CD14-positive monocyte (primary cell): ENCODE results near the gene HMG20B. TPM values are rescaled to one million over a fixed set of nuclear protein-coding genes. Genes with fewer than 3 reads are reported as not detected.

Experiments used
- DNase-seq, 3 donors: peaks; one replicate each; pipeline ENCODE4 v3.0.0-alpha.2; 2011 to 2022
- H2AFZ ChIP-seq: 2 replicates; pipeline ENCODE4 v1.6.0; 2012; ENCODE audit warnings: mild to moderate bottlenecking, low read depth, low read length, inconsistent platforms; ENCODE audit not compliant: insufficient read depth, poor library complexity, severe bottlenecking
- H3K27ac ChIP-seq, 2 donors: 1 replicate in 1 of 2; 2 replicates in 1 of 2; pipeline ENCODE4 v1.5.1; 2012 to 2013; ENCODE audit warnings: low read length in 2 of 2, control low read depth in 1 of 2, inconsistent platforms in 1 of 2, low read depth in 1 of 2, mild to moderate bottlenecking in 1 of 2
- H3K27me3 ChIP-seq, 2 donors: one replicate each; pipeline versions ENCODE4 v1.6.0 to v1.6.1; 2011 to 2013; ENCODE audit warnings: low read length in 2 of 2; ENCODE audit not compliant: control insufficient read depth in 2 of 2, insufficient read depth in 2 of 2
- H3K36me3 ChIP-seq, 2 donors: replicated peaks in 1 of 2; 1 replicate in 1 of 2; 2 replicates in 1 of 2; pipeline versions ENCODE4 v1.5.1 to v1.6.1; 2012 to 2013; ENCODE audit warnings: low read length in 2 of 2, control low read depth in 1 of 2, inconsistent platforms in 1 of 2, mild to moderate bottlenecking in 1 of 2; ENCODE audit not compliant: insufficient read depth in 2 of 2, control insufficient read depth in 1 of 2
- H3K4me1 ChIP-seq, 2 donors: 1 replicate in 1 of 2; 2 replicates in 1 of 2; pipeline versions ENCODE4 v1.5.1 to v1.6.1; 2012 to 2013; ENCODE audit warnings: low read length in 2 of 2, control low read depth in 1 of 2, inconsistent platforms in 1 of 2, mild to moderate bottlenecking in 1 of 2, moderate library complexity in 1 of 2; ENCODE audit not compliant: insufficient read depth in 2 of 2, control insufficient read depth in 1 of 2
- H3K4me2 ChIP-seq: replicated peaks from 2 replicates; pipeline ENCODE3; 2012; ENCODE audit warnings: low read length, moderate library complexity, mild to moderate bottlenecking; ENCODE audit not compliant: poor library complexity, severe bottlenecking; ENCODE audit errors: extremely low read depth
- H3K4me3 ChIP-seq, 3 experiments: fragments of 200-600 bp in 1 of 3; sonication (generic) in 1 of 3; replicated peaks in 1 of 3; 1 replicate in 2 of 3; 2 replicates in 1 of 3; pipeline ENCODE4 v1.5.1; 2011 to 2013; ENCODE audit warnings: low read length in 3 of 3, mild to moderate bottlenecking in 3 of 3, control low read depth in 2 of 3, low read depth in 2 of 3, inconsistent platforms in 1 of 3, moderate library complexity in 1 of 3
- H3K79me2 ChIP-seq: 2 replicates; pipeline ENCODE4 v1.6.0; 2012; ENCODE audit warnings: mild to moderate bottlenecking, control low read depth, inconsistent platforms, low read length, moderate library complexity; ENCODE audit not compliant: insufficient read depth
- H3K9ac ChIP-seq: 2 replicates; pipeline ENCODE4 v1.6.0; 2017; ENCODE audit warnings: low read length, mild to moderate bottlenecking; ENCODE audit not compliant: insufficient read depth, poor library complexity, severe bottlenecking
- H3K9me3 ChIP-seq, 2 donors: replicated peaks in 1 of 2; 1 replicate in 1 of 2; 2 replicates in 1 of 2; pipeline versions ENCODE4 v1.5.1 to v1.6.1; 2012 to 2013; ENCODE audit warnings: low read length in 2 of 2, control low read depth in 1 of 2; ENCODE audit not compliant: control insufficient read depth in 1 of 2, insufficient read depth in 1 of 2
- H4K20me1 ChIP-seq: 2 replicates; pipeline ENCODE4 v1.6.0; 2012; ENCODE audit warnings: mild to moderate bottlenecking, low read length, control low read depth, moderate library complexity; ENCODE audit not compliant: insufficient read depth
- H3K27ac Mint-ChIP-seq, 7 donors: one replicate each; pipeline ENCODE4 v1.8.0; 2020; ENCODE audit warnings: mild to moderate bottlenecking in 7 of 7, mixed read lengths in 7 of 7, moderate library complexity in 6 of 7, inconsistent platforms in 2 of 7
- H3K27me3 Mint-ChIP-seq, 3 donors: one replicate each; pipeline ENCODE4 v1.8.0; 2021 to 2022; ENCODE audit warnings: low read depth in 3 of 3, mild to moderate bottlenecking in 3 of 3, mixed read lengths in 3 of 3, moderate library complexity in 3 of 3, inconsistent platforms in 1 of 3
- H3K36me3 Mint-ChIP-seq, 2 donors: one replicate each; pipeline ENCODE4 v1.8.0; 2020; ENCODE audit warnings: mixed read lengths in 2 of 2, inconsistent platforms in 1 of 2, mild to moderate bottlenecking in 1 of 2
- H3K4me1 Mint-ChIP-seq: one replicate; pipeline ENCODE4 v1.8.0; 2020; ENCODE audit warnings: mild to moderate bottlenecking, mixed read lengths
- H3K4me3 Mint-ChIP-seq, 2 donors: one replicate each; pipeline ENCODE4 v1.8.0; 2020; ENCODE audit warnings: mild to moderate bottlenecking in 2 of 2, mixed read lengths in 2 of 2, moderate library complexity in 1 of 2
- H3K9me3 Mint-ChIP-seq, 7 donors: one replicate each; pipeline ENCODE4 v1.8.0; 2020 to 2022; ENCODE audit warnings: mixed read lengths in 7 of 7, mild to moderate bottlenecking in 6 of 7, moderate library complexity in 6 of 7, inconsistent platforms in 2 of 7
- CTCF ChIP-seq: fragments of 200-600 bp; IDR thresholded peaks from one replicate; pipeline ENCODE4 v1.8.0; 2022; ENCODE audit warnings: antibody characterized with exemption, mild to moderate bottlenecking
- WGBS: methylation state at CpG from one replicate; pipeline ENCODE4 v1.1.5; 2013; ENCODE audit warnings: missing lambda C conversion rate; ENCODE audit not compliant: insufficient coverage; 5-methylcytosine and 5-hydroxymethylcytosine counted together
- intact Hi-C, 2 donors: fragments of 100-400 bp; cut with micrococcal nuclease; formaldehyde crosslinking; loops; one replicate each; pipeline versions ENCODE4 v1.15.0 to v1.15.1; 2023
- polyA plus RNA-seq, 3 donors: library from polyadenylated mRNA; depleted of rRNA in 1 of 3; unstranded in 2 of 3; stranded (reverse) in 1 of 3; fragments of 300-500 nt in 2 of 3; fragments of >200 nt in 1 of 3; fragmentation: Illumina TruSeq in 2 of 3; gene quantifications; 1 replicate in 2 of 3; 2 replicates in 1 of 3; pipeline ENCODE4 v1.2.3, GENCODE V29; 2012 to 2021

The HMG20B gene
- polyA plus RNA-seq, 3 donors = 52.4 to 58.8 (median 56.5) TPM

- Mint-ChIP-seq H3K9me3 (peaks cover 0 to 7% (median 2%) of the 10 kb centered on the region in 7 donors), H3K27ac (no peak overlapping the region), H3K4me3 (no peak overlapping the region), H3K36me3 (peaks cover 28 to 62% of the 10 kb centered on the region in 2 donors), H3K4me1 (peaks cover 9% of the 10 kb centered on the region), H3K27me3 (no peaks in the 10 kb centered on the region)
- Histone ChIP-seq H3K4me3 (no peak overlapping the region), H3K4me2 (no peak overlapping the region), H3K36me3 (peaks cover 38 to 48% of the 10 kb centered on the region in 2 donors), H3K9ac (no peak overlapping the region), H2AFZ (no peak overlapping the region), H3K27me3 (no peaks in the 10 kb centered on the region), H3K9me3 (no peaks in the 10 kb centered on the region), H3K27ac (no peak overlapping the region), H3K79me2 (no peaks in the 10 kb centered on the region), H3K4me1 (peaks cover 0 to 5% of the 10 kb centered on the region in 2 donors), H4K20me1 (no peaks in the 10 kb centered on the region)
- 90% methylated on average over 12 of the region's 18 CpGs for WGBS
- no peak for TF ChIP-seq CTCF
- intact Hi-C loops = loop anchor here in 1 of 2 donors (5.0 kb wide), 1 partner anchor 68 kb away; no protein-coding TSS in a partner anchor
- DNase-seq = no peak
Observed at GRCh38 chr19:3614858-3615505, 42.2 kb downstream of the HMG20B start.

DNA sequence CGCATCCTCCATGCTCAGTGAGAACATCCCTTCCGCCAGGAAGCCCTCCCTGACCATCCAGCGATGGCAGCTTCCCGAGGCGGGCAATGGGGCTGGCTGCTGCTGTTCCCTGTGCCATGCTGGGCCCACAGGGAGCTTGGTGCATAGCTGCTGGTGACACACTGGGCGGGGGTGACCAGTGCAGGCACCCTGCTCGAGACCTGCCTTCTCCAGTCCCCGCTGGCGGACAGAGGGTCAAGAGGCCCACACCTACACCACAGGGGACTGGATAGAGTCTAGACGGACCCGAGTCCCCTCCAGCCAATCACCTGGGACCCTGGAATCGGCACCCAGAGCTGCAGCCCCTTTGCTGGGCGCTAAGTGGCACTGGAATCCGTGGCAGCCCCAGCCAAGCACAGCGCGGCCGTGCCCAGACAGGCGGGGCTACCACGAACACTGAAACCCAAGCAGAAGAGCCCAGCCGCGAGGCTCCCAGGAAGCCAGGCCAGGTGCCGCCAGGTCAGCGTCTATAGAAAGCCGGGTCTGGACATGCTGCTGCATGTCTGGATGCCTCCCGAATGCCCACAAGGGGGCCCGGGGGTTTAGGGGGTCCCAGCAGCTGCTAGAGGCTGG is 42.9 kb downstream of the HMG20B start:
- H3K9ac ChIP-seq = no peak overlapping the region
- Mint-ChIP-seq H3K4me1 (peaks cover 9% of the 10 kb centered on the region), H3K27me3 (no peaks in the 10 kb centered on the region), H3K36me3 (peaks cover 26 to 65% of the 10 kb centered on the region in 2 donors), H3K4me3 (no peak overlapping the region), H3K27ac (no peak overlapping the region), H3K9me3 (peaks cover 0 to 7% (median 2%) of the 10 kb centered on the region in 7 donors)
- no peak for DNase-seq
- H3K27me3 ChIP-seq = no peaks in the 10 kb centered on the region
- 95% methylated on average over 26 of the region's 26 CpGs for WGBS
- no peaks in the 10 kb centered on the region for H3K9me3 ChIP-seq
- H3K4me2 ChIP-seq = no peak overlapping the region
- peaks cover 0 to 5% of the 10 kb centered on the region in 2 donors for H3K4me1 ChIP-seq
- H3K36me3 ChIP-seq = peaks cover 44 to 54% of the 10 kb centered on the region in 2 donors
- H3K27ac ChIP-seq = no peak overlapping the region
- no peaks in the 10 kb centered on the region for H3K79me2 ChIP-seq
- intact Hi-C loops = loop anchor here in 1 of 2 donors (5.0 kb wide), 1 partner anchor 68 kb away; no protein-coding TSS in a partner anchor
- no peak overlapping the region for H3K4me3 ChIP-seq
- H4K20me1 ChIP-seq = no peaks in the 10 kb centered on the region
- no peak overlapping the region for H2AFZ ChIP-seq
- TF ChIP-seq CTCF = no peak
